CD4-positive, alpha-beta T cell treated with Interleukin-4 for 1 hour (primary cell): ENCODE results near the gene PSMB1.
A peak's percentile ranks its signal among the peaks of the same experiment; 100 is the strongest.
"Not testable (repeated sequence)": the region's sequence is repeated elsewhere in the genome, so short reads cannot be mapped to it uniquely, and the experiment has no call there.

Experiments used
- DNase-seq, 2 donors: peaks; one replicate each; pipeline ENCODE4 v3.0.0-alpha.2; 2020 to 2022

PSMB1 gene

DNA sequence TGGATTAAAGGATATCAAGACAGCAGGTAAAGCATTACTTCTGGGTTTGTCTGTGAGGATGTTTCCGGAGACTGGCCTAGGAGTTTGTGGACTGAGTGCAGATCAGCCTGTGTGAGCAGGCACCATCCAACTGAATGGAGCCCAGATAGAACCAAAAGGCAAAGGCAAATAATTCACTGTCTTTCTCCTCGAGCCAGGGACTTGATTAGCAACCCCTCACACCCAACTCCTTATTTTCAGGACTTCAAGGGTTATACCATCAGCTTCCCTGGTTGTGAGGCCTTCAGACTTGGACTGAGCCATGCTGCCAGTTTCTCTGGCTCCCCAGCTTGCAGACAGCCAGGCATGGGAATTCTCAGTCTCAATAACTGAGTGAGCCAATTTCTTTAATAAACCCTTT, 19.3 kb downstream of the PSMB1 start:
- no peak for DNase-seq

DNA sequence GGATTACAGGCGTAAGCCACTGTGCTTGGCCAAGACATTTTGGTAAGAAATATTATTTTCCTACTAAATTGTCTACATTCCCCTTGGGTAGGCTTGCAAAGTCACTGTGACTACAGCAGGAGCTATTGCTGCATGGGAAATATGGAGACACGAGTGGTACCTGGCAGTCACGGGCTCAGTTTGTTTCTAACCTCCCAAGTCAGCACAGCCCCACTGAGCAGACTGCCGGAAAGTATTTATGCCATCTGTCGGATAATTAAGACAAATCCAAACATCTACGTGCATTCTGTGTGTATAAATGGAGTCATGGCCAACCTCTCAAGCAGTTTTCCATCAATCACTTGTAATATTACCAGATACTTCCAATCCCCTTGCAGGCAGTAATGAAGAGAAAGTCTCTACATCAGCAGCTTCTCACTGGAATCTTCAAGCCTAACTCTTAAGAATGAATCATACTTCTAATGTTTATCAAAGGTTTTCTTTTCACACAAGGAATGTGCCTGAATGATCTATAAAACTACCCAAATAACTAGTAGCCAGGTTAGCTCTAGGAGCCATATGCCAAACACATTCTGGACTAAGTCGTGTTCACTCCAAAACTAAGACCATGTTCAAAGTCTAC, 20.1 kb downstream of the PSMB1 start:
- no peak for DNase-seq

DNA sequence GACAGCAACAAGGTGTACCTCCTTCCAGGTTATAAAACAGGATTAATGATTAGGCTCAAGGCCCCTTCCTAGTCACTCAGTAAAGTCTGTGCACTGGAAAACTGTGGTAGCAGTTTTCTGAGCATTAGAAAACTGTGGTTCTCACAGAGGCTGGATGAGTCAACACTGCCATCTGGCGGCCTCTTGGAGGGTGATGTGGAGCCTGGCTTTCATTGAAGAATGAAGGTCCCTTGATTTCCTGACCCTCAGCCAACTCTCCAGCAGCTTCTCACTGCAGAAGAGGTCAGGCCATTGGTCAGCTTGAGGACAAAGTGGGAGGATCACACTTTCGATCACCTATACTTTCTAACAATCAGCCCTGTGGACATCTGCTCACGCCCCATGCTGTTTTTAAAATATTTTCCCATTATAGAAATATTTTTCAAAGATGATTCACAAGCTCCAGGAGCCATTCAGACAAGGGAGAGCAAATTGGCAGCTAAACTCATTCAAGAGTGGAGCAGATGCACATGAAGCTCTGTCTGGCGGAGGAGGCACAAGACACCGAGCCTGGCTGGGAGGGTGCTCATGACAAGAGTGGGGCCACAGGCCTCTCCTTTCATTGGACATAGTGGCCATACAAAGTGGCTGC, 23.2 kb downstream of the PSMB1 start:
- peak; percentile 61 for DNase-seq

DNA sequence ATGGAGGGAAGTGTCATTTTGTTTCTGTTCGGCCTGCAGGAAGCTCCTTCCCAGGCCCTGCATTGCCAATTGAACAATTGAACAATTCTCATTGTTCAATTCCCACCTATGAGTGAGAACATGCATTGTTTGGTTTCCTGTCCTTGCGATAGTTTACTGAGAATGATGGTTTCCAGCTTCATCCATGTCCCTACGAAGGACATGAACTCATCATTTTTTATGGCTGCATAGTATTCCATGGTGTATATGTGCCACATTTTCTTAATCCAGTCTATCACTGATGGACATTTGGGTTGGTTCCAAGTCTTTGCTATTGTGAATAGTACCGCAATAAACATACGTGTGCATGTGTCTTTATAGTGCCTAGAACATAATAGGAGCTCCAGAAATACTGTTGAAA, 25.1 kb downstream of the PSMB1 start:
- not testable (repeated sequence) for DNase-seq

DNA sequence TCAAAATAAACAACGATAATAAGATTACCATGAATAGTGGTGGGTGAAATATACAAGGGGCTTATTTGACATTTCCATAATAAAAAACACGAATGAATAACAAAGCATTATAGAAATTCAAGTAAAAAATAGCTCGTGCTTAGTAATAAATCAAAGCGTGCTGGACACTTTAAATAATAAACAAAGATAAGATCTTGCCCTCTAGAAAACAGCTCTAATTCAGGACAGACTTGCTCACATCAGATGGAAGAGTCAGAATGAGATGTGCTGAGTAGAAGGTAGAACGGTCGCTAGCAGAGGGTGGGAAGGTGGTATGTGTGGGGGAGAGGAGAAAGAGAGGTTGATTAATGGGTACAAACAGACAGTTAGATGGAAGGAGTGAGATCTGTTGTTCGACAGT, 27.3 kb downstream of the PSMB1 start:
- DNase-seq, result no peak

DNA sequence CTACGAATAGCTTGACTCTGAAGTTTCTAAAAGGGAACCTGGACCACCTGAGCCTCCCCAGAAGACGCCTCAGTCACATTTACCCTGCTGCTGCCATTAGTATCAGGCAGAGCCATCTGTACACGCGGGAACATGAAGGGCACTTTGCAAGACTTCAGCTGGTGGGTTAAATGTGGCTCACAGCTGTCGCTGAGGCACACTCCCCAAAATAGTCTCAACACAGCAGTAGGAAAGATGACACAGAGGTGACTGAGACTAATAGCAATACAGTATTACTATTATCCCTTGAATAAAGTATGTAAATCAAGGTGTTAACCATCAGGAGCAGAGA, 29.0 kb downstream of the PSMB1 start:
- no peak for DNase-seq

DNA sequence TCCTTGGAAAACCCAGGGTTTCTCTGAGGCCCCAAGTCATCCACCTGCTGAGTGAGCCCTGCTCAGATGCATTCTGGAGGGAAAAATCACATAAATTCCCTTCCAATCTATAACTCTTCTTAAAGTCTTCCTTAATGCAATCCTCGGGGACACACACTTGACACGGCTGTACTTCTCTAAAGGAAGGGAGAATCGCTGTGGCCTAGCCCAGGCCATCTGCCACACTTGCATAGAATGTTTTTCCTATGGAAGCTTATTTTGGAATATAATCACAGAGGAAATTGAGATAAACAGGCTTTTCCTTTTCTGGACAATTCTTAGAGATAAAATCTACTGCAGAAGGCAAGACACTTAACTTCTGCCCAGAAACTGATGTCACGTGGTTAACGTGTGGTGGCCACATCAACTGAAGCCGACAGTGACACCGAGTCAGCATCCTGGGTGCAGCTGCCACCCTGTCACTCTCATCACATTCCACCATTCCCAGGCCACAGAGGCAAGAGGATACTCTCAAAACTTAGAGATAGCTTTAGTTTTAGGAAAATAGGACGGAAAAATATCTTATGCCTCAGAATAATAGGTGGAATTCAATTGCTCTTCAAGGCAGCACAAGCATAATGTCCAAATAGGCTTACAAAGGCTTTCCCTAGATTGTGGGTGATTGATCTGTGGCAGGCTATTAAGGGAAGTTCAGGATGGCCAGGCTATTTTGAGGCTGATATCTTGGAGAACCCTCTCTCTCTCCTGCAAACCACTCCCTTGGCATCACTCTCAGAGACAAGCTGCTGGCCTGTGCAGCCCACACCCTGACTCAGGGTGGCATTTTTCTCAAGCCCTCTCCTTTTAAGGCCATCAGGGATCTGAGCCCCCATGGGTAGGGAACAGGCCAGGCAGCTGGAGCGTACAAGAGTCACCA, 29.6 kb downstream of the PSMB1 start:
- no peak for DNase-seq

DNA sequence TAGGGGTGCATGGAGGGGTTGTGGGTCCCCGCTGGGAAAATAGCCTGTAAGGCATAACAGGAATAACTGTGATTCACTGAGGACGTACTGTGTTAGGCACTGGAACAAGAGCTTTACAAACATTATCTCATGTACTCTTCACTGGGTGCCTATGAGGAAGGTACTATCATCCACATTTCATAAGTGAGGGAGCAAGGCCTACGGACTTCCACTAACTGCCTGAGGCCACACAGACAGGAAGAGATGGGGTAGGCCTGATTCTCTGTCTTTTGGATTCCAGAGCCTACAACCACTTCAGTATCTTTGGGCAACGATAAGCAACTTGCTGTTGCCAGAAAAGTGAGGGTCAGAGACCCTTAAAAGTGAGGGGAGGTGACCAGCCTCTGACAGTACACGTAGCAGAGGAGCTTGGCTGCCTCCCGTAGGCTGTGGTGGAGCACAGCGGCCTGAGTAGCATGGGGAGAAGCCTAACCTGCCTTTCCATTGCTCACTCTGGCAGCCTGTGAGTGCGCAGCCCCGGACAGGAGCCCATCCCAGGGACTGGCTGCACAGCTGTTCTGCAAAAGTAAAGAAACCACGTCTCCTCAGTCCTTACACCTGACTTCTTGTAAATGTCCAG, 30.4 kb downstream of the PSMB1 start:
- DNase-seq, result no peak

DNA sequence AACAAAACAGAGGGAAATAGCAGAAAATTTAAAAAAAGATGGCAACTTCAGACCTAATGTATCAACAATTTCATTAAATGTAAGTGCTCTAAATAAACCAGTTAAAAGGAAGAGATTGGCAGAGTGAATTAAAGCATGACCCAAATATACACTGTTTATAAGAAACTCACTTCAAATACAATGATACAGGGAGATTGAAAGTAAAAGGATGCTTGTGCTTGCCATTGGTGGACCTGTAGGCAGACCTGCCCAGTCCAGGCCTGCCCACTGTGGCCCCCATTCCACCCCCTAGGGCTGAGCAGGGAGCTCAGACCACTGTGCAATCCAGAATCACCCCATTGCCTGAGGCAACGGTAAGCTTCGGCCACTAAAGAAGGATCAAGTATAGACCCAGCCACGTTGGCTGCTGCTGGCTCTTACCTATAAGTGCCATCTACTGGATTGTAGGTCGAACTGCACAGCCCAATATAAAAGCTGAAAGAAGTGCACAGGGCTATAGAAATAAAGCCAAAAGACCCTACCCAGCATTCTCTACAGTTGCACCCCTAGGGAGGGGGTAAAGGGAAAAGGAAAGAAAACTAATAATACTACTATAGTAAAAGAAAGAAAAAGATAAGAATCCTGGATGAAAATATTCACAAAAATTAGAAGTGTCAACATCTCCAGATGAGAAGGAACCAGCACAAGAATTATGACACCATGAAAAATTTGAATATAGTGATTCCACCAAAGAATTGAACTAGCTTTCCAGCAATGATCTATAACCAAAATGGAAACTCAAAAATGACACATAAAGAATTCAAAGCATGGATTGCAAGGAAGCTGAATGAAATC, 36.1 kb downstream of the PSMB1 start:
- DNase-seq, result peak; percentile 46 to 55

DNA sequence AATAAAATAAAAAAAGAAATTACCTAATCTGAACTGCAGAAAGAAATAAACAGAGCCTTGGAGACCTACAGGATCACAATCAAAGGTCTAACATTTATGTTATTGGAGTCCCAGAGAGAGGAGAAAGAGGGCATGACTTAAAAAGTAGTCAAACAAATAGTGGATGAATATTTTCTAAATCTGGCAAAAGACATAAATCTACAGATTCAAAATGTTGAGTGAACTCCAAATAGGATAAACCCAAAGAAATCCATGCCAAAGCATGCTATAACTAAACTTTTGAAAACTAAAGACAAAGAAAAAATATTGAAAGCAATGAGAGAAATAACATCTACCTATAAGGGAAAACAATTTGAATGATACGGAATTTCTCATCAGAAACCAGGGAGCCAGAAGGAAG, 38.2 kb downstream of the PSMB1 start:
- no peak for DNase-seq

DNA sequence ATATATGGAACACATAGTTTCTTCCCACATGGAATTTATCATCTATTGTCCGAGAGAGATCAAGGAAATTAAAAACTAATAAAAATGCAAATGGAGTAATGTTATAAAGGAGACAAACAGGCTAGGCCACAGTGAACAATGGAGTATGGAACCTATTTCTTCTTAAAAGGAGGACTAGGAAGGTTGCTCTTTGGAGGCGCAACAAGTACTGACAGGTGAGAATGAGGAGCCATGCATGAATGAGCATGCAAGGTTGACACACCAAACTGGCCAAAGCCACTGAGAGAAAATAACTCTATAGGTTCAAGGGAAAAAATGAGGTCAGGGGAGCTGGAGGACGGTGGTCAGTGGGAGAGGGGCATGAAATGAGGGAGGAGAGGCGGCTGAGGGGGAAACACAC, 40.9 kb downstream of the PSMB1 start:
- DNase-seq, result no peak

DNA sequence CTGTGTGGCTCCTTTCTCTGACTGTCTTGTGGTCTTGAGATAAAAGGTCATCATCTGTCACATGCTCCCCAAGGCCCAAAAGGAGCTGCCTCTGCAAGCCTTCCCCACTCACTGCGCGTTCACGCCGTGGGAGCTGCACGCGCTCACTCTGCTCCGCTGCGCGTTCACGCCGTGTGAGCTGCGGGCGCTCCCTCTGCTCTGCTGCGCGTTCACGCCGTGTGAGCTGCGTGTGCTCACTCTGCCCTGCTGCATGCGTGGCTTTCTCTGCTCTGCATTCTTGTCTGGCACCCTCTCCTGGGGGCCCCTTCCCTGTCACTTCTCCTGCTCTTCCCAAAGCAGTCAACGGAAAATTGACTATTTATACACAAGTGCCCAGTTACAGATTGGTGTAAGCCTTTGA, 42.5 kb downstream of the PSMB1 start:
- DNase-seq, result no peak

DNA sequence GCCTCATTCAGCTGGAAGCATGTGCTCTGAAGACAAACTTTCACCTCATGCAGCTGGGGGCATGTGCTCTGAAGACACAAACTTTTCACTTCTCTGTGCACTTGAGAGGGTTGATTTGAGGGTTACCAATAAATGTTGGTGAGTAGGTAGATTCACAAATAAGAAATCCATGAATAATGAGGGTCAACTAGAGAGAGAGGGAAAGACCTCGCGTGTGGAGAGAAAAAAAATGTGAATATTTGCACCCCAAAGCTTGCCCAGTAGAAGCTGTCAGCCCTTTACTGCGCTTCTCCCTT, 43.4 kb downstream of the PSMB1 start:
- no peak for DNase-seq

DNA sequence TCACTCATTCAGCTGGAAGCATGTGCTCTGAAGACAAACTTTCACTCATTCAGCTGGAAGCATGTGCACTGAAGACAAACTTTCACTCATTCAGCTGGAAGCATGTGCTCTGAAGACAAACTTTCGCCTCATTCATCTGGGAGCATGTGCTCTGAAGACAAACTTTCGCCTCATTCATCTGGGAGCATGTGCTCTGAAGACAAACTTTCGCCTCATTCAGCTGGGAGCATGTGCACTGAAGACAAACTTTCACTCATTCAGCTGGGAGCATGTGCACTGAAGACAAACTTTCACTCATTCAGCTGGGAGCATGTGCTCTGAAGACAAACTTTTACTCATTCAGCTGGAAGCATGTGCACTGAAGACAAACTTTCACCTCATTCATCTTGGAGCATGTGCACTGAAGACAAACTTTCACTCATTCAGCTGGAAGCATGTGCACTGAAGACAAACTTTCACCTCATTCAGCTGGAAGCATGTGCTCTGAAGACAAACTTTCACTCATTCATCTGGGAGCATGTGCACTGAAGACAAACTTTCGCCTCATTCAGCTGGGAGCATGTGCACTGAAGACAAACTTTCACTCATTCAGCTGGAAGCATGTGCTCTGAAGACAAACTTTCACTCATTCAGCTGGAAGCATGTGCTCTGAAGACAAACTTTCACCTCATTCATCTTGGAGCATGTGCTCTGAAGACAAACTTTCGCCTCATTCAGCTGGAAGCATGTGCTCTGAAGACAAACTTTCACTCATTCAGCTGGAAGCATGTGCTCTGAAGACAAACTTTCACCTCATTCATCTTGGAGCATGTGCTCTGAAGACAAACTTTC, 44.0 kb downstream of the PSMB1 start:
- DNase-seq, result not testable (repeated sequence)

DNA sequence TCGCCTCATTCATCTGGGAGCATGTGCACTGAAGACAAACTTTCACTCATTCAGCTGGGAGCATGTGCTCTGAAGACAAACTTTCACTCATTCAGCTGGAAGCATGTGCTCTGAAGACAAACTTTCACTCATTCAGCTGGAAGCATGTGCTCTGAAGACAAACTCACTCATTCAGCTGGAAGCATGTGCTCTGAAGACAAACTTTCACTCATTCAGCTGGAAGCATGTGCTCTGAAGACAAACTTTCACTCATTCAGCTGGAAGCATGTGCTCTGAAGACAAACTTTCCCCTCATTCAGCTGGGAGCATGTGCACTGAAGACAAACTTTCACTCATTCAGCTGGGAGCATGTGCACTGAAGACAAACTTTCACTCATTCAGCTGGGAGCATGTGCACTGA, 44.8 kb downstream of the PSMB1 start:
- DNase-seq, result not testable (repeated sequence)

DNA sequence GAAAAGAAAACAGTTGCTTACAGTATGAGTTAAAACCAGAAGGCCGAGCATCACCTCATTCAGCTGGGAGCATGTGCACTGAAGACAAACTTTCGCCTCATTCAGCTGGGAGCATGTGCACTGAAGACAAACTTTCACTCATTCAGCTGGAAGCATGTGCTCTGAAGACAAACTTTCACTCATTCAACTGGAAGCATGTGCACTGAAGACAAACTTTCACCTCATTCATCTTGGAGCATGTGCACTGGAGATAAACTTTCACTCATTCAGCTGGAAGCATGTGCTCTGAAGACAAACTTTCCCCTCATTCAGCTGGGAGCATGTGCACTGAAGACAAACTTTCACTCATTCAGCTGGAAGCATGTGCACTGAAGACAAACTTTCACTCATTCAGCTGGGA, 45.4 kb downstream of the PSMB1 start:
- DNase-seq, result not testable (repeated sequence)

DNA sequence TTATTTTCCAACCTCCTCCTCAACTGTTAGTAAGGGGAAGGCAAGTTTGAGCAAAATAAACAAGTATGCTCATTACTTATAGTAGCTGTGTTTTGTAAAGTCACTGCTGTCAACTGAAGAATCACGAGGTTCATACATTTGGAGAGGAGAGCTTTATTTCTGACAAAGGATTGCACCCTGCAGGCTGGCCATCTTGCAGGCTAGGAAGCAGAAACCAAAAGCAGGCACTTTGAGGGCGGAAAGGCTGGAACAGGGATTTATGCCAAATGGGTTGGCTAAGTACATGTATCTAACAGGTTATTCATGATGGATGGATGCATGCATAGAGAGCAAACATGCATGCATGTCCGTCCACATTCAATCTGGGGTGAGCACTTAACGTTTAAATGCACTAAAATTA, 46.7 kb downstream of the PSMB1 start:
- no peak for DNase-seq

DNA sequence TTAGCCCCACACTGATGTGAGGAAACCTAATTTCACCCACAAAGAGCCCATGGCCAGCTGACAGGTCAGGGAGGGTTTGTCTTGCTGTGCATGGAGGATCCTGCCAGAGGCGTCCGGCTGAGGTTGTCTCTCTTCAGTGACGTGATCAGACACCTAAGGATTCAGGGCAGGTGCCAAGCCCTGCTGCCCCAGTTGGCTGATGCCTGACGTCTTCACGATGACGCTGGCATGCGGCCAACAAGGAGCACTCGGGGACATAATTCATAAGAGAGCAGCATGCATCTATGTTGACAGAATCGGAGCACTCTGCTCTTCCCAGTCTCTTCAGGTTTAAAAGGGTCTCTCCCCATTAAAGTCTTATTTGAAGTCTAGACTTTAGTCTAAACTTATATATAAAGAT, 47.8 kb downstream of the PSMB1 start:
- DNase-seq, result no peak

DNA sequence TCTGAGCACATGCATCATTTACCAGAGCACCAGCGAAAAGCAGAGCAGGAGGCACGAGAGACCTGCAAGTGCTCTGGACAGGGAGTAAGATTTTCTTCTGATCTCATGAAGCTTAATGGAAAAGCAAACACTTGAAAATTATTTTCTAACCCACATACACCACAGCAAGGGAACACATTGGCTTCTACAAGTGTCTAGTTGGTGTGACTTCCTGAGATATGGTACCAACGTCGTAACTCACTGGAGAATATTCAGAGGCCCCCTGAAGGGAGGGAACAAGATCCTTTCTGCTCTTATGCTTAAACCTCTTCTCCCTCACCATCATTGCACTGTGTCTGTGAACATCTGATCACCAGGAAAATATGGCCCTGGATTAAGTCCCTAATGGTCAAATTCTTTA, 48.6 kb downstream of the PSMB1 start:
- DNase-seq, result no peak

DNA sequence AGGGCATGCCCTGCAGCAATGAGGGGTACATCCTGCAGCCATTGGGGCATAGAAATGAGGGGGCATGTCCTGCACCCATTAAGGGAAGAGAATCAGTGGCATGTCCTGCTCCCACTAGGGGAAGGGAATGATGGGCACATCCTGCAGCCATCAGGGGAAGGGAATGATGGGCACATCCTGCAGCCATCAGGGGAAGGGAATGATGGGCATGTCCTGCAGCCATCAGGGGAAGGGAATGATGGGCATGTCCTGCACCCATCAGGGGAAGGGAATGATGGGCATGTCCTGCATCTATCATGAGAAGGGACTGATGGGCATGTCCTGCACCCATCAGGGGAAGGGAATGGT, 49.7 kb downstream of the PSMB1 start:
- DNase-seq, result no peak

DNA sequence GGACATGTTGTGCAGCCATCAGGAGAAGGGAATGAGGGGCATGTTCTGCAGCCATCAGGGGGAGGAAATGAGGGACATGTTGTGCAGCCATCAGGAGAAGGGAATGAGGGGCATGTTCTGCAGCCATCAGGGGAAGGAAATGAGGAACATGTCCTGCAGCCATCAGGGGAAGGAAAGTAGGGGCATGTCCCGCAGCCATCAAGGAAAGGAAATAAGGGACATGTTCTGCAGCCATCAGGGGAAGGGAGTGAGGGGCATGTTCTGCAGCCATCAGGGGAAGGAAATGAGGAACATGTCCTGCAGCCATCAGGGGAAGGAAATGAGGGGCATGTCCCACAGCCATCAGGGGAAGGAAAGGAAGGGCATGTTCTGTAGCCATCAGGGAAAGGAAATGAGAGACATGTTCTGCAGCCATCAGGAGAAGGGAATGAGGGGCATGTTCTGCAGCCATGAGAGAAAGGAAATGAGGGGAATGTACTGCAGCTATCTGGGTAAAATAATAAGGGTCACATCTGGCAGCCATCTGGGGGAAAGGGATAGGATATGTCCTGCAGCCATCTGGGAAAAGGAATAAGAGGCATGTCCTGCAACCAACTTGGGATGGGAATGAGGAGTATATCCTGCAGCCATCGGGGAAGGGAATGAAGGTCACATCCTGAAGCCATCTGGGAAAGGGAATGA, 50.2 kb downstream of the PSMB1 start:
- not testable (repeated sequence) for DNase-seq

DNA sequence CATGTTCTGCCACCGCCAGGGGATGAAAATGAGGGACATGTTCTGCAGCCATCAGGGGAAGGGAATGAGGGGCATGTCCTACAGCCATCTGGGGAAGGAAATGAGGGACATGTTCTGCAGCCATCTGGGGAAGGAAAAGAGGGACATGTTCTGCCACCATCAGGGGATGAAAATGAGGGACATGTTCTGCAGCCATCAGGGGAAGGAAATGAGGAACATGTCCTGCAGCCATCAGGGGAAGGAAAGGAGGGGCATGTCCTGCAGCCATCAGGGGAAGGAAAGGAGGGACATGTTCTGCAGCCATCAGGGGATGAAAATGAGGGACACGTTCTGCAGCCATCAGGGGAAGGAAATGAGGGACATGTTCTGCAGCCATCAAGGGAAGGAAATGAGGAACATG, 50.8 kb downstream of the PSMB1 start:
- DNase-seq, result not testable (repeated sequence)
